Stimulated activated CD8-positive, alpha-beta memory T cell treated with anti-CD3 and anti-CD28 coated beads, Interleukin-4, amount 100 ng/mL, for 24 hours (primary cell): Measurements from ENCODE around the gene CCDC80.
"Not testable (repeated sequence)": the region's sequence is repeated elsewhere in the genome, so short reads cannot be mapped to it uniquely, and the experiment has no call there.

Experiments used
- DNase-seq: peaks from one replicate; pipeline ENCODE4 v3.0.0-alpha.2; 2020; ENCODE audit warnings: low read depth

The CCDC80 gene

GRCh38 chr3:112582244-112582874 lies 58.6 kb downstream of the CCDC80 start:
- DNase-seq = no peak

DNA sequence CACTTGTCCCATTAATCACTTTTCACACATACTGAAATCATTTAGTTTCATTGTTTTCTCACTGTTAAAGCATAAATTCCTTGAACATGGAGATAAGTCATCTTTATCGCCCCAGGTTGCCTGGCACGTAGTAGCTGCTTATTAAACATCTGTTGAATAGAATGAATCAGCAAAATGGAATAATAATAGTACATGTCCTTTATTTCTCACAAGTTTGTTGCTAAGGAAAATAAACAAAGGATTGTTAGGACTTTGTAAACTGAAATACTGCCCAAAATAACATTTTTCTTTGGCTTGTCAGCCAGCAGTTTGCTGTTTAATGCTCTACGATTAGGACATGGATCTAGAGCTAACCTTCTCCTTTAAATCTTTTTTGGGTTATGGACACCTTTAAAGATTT lies 61.2 kb downstream of the CCDC80 start:
- no peak for DNase-seq

- no peak for DNase-seq
These were observed 61.7 kb downstream of the CCDC80 start for GRCh38 chr3:112579232-112579631.

DNA sequence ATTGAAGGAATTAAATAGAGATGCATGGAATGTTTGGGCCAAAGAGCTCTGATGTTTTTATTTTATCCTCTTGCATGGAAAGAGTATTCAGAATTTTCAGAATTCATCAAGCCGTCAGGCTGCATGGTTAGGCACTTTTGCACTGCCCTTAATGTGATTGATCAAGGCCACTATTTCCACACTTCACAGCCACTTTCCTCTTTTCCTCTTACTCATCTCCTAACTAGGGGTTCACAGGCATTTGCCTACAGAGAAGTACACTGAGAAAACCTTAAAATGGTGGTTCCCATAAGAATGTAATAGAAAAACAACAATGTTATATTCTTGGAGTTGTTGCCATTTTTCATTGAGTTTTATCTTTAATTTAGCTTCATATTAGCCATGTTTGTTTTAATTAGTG lies 68.2 kb downstream of the CCDC80 start:
- no peak for DNase-seq

GRCh38 chr3:112569265-112569664 lies 71.7 kb downstream of the CCDC80 start:
- no peak for DNase-seq

DNA sequence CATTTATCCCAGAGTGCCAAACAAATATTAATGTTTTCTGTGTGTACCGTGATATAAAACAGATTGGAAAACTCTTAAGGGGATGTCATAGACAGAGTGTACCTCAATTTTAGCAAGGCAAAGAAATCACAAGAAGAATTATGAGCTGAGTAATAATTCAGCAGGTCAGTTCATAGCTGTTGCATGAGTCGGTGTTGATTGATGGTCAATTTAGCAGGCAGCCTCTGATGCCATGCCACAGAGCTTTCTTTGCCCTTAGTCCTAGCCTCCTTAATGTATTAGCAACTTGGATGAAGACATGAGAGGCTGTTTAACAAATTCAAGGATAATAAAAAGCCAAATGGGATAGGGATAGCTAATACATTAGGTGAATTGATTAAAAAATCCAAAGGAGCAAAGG lies 72.3 kb downstream of the CCDC80 start:
- DNase-seq = no peak

DNA sequence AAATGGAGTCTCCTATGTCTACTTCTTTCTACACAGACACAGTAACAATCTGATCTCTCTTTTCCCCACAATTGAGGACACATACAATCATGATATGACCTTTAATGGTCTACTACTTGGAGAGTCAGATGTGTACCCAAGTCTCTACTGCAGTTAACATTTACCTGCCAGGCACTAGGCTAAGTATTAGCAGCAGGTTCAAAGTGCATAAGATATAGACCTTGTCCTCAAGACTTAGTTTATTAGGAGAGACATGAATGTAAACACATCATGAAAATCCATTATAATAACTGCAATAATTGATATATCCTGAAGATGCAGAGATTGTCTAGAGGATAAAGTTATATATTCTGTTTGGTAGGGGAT lies 76.0 kb downstream of the CCDC80 start:
- no peak for DNase-seq

DNA sequence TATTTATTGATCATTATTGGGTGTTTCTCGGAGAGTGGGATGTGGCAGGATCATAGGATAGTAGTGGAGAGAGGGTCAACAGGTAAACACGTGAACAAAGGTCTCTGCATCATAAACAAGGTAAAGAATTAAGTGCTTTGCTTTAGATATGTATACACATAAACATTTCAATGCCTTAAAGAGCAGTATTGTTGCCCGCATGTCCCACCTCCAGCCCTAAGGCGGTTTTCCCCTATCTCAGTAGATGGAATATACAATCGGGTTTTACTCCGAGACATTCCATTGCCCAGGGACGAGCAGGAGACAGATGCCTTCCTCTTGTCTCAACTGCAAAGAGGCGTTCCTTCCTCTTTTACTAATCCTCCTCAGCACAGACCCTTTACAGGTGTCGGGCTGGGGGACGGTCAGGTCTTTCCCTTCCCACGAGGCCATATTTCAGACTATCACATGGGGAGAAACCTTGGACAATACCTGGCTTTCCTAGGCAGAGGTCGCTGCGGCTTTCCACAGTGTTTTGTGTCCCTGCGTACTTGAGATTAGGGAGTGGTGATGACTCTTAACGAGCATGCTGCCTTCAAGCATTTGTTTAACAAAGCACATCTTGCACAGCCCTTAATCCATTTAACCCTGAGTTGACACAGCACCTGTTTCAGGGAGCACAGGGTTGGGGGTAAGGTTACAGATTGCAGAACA lies 76.5 kb downstream of the CCDC80 start:
- not testable (repeated sequence) for DNase-seq

- peak; percentile 99 for DNase-seq
These were observed 79.0 kb downstream of the CCDC80 start, which contains the start of the genes ATG3 and SLC35A5 for GRCh38 chr3:112561734-112562529. ATG3 (minus strand) TSS chr3:112561962; CDS start chr3:112561528, 434 bp downstream. SLC35A5 (plus strand) TSS chr3:112562045; CDS start chr3:112563404, 1,359 bp downstream.

GRCh38 chr3:112561484-112561733 lies 79.5 kb downstream of the CCDC80 start:
- peak; percentile 74 for DNase-seq

DNA sequence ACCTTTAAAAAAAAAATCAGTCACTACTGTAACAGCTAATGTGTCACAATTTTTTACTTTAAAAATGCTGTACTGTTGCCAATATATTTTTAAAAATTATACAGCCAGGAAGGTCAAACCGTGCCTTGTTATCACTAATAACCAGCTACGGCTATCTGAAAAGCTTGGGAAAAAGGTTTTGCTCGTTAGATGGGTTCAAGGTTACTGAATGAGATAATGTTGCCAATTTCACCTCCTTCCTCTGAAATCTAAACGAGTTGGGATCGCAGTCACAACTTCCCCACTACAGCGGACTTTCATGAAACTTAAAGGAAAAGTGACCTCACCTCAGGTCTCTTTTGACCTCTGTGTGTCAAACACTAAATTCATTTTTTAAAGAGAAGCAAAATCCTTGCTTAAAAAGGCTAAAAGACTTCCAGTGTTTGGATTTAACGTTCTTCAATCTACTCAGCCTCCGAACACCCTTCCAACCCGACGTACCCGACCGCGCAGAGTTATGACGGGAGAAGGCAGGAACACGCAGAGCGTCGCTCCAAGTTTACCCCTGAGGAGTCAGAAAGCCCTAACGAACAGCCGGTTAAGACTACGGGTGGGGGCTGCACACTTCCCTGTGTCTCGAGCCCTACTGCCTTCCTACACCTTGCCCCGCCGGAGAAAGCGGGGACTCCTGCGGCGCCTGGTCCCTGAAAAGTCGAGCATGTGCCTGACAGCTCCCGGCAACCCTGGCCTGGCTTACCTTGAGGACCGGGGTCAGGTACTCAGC lies 80.0 kb downstream of the CCDC80 start:
- DNase-seq = peak; percentile 60

GRCh38 chr3:112560307-112560706 lies 80.6 kb downstream of the CCDC80 start:
- DNase-seq = no peak

DNA sequence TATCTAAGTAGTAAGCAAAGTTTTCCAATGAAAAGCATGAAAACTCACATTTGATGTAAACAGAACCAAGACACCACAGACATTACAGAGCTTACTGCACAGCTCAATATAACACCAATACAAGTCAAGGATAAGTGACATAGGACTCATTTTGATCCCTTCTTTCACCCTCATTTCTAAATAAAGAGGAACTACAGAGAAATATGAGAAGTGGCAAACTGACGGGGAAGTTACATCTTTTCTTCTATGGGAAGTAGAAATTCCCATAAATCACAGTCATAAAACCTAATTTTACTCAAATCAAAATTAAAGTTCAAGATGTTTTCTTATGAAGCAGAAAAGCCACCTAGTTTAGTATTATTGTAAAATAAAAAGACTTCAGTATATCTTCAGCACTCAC lies 83.0 kb downstream of the CCDC80 start:
- DNase-seq = no peak

DNA sequence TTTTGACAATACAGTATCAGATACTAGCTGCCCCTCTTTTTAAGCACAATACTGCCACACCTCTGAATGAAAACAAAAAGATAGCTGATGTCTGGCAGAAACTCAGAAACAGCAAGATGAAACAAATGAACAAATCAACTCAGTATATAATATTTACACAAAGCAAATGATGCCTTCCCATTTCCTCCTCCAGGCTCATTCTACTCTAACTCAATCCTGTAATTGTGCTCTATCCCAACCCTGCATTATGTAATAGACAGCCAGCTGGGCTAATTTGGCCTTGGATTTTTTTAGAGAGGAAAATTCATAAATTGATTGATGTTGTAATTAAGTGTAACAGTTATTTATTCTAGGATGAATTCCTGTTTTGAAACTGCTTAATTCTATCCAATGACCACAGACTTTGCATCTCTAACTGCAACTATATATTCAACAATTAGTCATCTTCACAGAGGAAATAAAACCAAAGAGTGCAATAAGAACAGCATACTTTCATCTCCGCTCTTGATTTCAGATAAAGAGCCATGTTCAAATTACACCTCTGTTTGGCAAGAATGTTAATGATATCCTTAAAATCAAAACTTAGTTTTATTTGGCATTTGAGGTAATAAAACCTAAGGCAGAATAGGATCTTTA lies 85.3 kb downstream of the CCDC80 start:
- no peak for DNase-seq

DNA sequence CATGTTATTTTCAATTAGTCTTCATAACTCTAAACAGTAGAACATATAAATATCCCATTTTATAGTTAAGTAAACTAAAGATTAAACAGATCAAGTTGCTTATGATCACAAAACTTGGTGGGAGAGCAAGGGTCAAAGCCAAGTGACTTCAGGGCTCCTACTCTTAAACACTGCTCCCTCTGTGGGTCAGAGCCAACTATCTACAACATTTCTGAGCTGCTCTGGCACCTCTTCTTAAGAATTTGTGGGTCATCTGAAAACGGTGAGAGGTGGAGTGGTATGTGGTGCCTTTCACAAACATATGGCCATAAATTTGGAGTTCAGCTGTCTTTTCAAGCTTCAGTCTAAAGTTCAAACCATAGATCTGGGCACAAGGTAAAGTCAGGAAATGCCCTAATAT lies 90.1 kb downstream of the CCDC80 start:
- DNase-seq = no peak
